ENCODE results near the gene DLGAP1. TPM values are rescaled to one million over a fixed set of nuclear protein-coding genes. Genes with fewer than 3 reads are reported as not detected.

Gene DLGAP1
- total RNA-seq, 1 experiment from 2014 or later: 0.07 TPM

DNA sequence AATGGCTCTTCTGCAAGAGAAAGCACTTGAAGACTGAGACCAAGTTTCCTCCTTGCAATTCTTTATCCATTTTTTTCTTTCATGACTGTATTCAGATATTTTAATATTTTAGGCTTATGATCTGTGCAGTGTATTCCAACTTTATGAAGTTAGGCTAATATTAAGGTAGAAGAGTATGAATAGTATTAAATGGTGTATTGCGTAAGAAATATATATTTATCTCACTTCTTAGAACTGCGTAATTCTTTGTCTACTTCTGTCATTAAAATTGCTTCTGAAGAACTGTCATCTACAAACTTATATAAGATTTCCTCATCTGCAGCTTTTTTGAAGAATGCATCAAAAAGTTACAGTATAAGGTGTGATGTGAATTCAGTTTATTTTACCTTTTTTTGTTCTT, 183.2 kb downstream of the DLGAP1 start:
- no peak overlapping the region for H3K27ac Mint-ChIP-seq (ENCODE audit: unreplicated experiment)

DNA sequence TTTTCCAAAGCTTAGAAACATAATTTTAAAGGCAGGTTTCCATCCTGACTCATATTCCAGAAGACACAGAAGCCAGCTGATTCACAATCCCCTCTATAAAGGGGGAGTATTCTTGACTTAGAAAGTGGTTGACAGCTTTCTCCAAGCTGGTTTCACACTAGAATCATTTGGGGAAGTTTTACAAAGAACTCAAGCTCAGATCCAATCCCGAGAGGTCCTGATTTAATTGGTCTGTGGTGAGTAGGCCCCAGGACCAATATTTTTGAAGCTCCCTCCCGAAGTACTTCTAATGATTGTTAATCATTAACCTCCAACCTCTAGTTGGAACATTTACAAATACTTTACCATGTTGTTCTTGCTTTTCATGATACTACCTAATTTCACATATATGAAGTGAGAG, 184.1 kb downstream of the DLGAP1 start:
- no TSS peak for BruUV-seq (replicated peaks)
- Mint-ChIP-seq H3K36me3 (ENCODE audit: insufficient read depth, unreplicated experiment) (no peaks in the 10 kb centered on the region), H3K27me3 (ENCODE audit: insufficient read depth, unreplicated experiment) (peaks cover 12% of the 10 kb centered on the region), H3K4me1 (ENCODE audit: low read depth, unreplicated experiment) (no peaks in the 10 kb centered on the region), H3K27ac (ENCODE audit: unreplicated experiment) (no peak overlapping the region), H3K9me3 (ENCODE audit: unreplicated experiment) (no peaks in the 10 kb centered on the region), H3K4me3 (ENCODE audit: unreplicated experiment) (no peak overlapping the region)
- ChIA-PET POLR2A (no interaction called here), CTCF (no interaction called here)
- no peak overlapping the region for H3K4me3 ChIP-seq (ENCODE audit: low read depth, low read length)
- no peaks in the 10 kb centered on the region for H3K4me1 ChIP-seq
- no peak for DNase-seq
- no peaks in the 10 kb centered on the region for H3K9me3 ChIP-seq
- intact Hi-C loops (cut with micrococcal nuclease; ENCODE audit: unreplicated experiment): no loop called here
- H3K27me3 ChIP-seq (replicated peaks; ENCODE audit: control insufficient read depth, insufficient read depth, low read length): no peaks in the 10 kb centered on the region
- TF ChIP-seq, protein P1, sequence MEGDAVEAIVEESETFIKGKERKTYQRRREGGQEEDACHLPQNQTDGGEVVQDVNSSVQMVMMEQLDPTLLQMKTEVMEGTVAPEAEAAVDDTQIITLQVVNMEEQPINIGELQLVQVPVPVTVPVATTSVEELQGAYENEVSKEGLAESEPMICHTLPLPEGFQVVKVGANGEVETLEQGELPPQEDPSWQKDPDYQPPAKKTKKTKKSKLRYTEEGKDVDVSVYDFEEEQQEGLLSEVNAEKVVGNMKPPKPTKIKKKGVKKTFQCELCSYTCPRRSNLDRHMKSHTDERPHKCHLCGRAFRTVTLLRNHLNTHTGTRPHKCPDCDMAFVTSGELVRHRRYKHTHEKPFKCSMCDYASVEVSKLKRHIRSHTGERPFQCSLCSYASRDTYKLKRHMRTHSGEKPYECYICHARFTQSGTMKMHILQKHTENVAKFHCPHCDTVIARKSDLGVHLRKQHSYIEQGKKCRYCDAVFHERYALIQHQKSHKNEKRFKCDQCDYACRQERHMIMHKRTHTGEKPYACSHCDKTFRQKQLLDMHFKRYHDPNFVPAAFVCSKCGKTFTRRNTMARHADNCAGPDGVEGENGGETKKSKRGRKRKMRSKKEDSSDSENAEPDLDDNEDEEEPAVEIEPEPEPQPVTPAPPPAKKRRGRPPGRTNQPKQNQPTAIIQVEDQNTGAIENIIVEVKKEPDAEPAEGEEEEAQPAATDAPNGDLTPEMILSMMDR (IDR thresholded peaks at IDR 0.05; ENCODE audit: insufficient read depth in 1 of 2, low read depth in 1 of 2, low read length in 1 of 2, severe bottlenecking in 1 of 2, unreplicated experiment in 1 of 2): no peak
- H3K36me3 ChIP-seq (ENCODE audit: control insufficient read depth, insufficient read depth, low read length): no peaks in the 10 kb centered on the region

More for the DNA sequence above, 183.2 kb downstream of the DLGAP1 start:
- intact Hi-C loops (cut with micrococcal nuclease; ENCODE audit: unreplicated experiment): no loop called here
- Mint-ChIP-seq H3K4me1 (ENCODE audit: low read depth, unreplicated experiment) (no peaks in the 10 kb centered on the region), H3K27me3 (ENCODE audit: insufficient read depth, unreplicated experiment) (peaks cover 4% of the 10 kb centered on the region), H3K4me3 (ENCODE audit: unreplicated experiment) (no peak overlapping the region), H3K36me3 (ENCODE audit: insufficient read depth, unreplicated experiment) (no peaks in the 10 kb centered on the region), H3K9me3 (ENCODE audit: unreplicated experiment) (no peaks in the 10 kb centered on the region)
- no peaks in the 10 kb centered on the region for H3K27me3 ChIP-seq (replicated peaks; ENCODE audit: control insufficient read depth, insufficient read depth, low read length)
- H3K4me3 ChIP-seq (ENCODE audit: low read depth, low read length): no peak overlapping the region
- POLR2A ChIA-PET: no interaction called here
- no peaks in the 10 kb centered on the region for H3K36me3 ChIP-seq (ENCODE audit: control insufficient read depth, insufficient read depth, low read length)
- no peak for DNase-seq
- H3K4me1 ChIP-seq: no peaks in the 10 kb centered on the region
- BruUV-seq (replicated peaks): no TSS peak
- CTCF ChIA-PET: no interaction called here
- H3K9me3 ChIP-seq: no peaks in the 10 kb centered on the region
- TF ChIP-seq, protein P1 (IDR thresholded peaks at IDR 0.05; ENCODE audit: insufficient read depth in 1 of 2, low read depth in 1 of 2, low read length in 1 of 2, severe bottlenecking in 1 of 2, unreplicated experiment in 1 of 2): no peak

DNA sequence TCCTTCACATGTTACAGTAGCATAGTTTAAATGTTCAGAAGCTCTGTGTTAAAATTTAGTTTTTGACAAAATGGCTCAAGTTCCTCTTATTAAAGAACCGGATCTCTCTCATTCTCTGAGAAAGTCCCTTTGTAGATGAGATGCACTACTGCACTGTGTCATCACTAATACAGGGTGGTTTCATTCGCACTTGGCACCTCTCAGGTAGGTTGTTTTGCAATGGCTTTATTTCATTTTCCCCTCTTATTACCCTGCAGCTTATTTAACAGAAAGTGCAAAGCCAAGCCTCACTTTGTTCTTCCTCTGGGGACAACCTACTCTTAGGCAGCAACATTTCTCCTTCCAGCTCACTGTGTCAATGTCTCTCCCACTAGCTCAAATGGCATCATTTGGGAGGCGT, 185.1 kb downstream of the DLGAP1 start:
- intact Hi-C loops (cut with micrococcal nuclease; ENCODE audit: unreplicated experiment): no loop called here
- TF ChIP-seq, protein P1 (IDR thresholded peaks at IDR 0.05; ENCODE audit: insufficient read depth in 1 of 2, low read depth in 1 of 2, low read length in 1 of 2, severe bottlenecking in 1 of 2, unreplicated experiment in 1 of 2): no peak
- H3K4me3 ChIP-seq (ENCODE audit: low read depth, low read length): no peak overlapping the region
- no TSS peak for BruUV-seq (replicated peaks)
- H3K36me3 ChIP-seq (ENCODE audit: control insufficient read depth, insufficient read depth, low read length): no peaks in the 10 kb centered on the region
- no peaks in the 10 kb centered on the region for H3K36me3 Mint-ChIP-seq (ENCODE audit: insufficient read depth, unreplicated experiment)
- peaks cover 19% of the 10 kb centered on the region for H3K27me3 Mint-ChIP-seq (ENCODE audit: insufficient read depth, unreplicated experiment)
- ChIA-PET CTCF (no interaction called here), POLR2A (no interaction called here)
- H3K4me1 ChIP-seq: no peaks in the 10 kb centered on the region
- H3K4me1 Mint-ChIP-seq (ENCODE audit: low read depth, unreplicated experiment): no peaks in the 10 kb centered on the region
- no peaks in the 10 kb centered on the region for H3K9me3 Mint-ChIP-seq (ENCODE audit: unreplicated experiment)
- no peaks in the 10 kb centered on the region for H3K9me3 ChIP-seq
- H3K27ac Mint-ChIP-seq (ENCODE audit: unreplicated experiment): no peak overlapping the region
- no peaks in the 10 kb centered on the region for H3K27me3 ChIP-seq (replicated peaks; ENCODE audit: control insufficient read depth, insufficient read depth, low read length)
- no peak overlapping the region for H3K4me3 Mint-ChIP-seq (ENCODE audit: unreplicated experiment)
- DNase-seq: no peak

All from Caco-2 (cell line).